PC-9 (cell line): ENCODE data around the gene NCKIPSD. TPM values are rescaled to one million over a fixed set of nuclear protein-coding genes. Genes with fewer than 3 reads are reported as not detected.

Experiments used
- BruUV-seq: library from RNA; stranded (reverse); fragments of 400-500 nt; replicated peaks from 2 replicates; lab custom pipeline; 2021; lab: Mats Ljungman, UMichigan
- CTCF ChIA-PET: fragments of 300-600 bp; sonication (Branson Sonifier 250); formaldehyde crosslinking; loops from one replicate; lab custom pipeline; 2022; ENCODE audit warnings: antibody characterized with exemption; lab: Charles Lee
- POLR2A ChIA-PET: fragments of 300-600 bp; sonication (Branson Sonifier 250); formaldehyde crosslinking; loops from one replicate; lab custom pipeline; 2022; ENCODE audit warnings: antibody characterized with exemption; ENCODE audit not compliant: unreplicated experiment; lab: Charles Lee
- DNase-seq, 2 experiments: peaks; one replicate each; pipeline versions ENCODE4 v3.0.0 to v3.0.0-alpha.2; 2015 to 2022; ENCODE audit warnings: mixed read lengths in 1 of 2
- H2AFZ ChIP-seq: fragments of 200-600 bp; sonication (generic); 2 replicates; pipeline ENCODE4 v1.8.1; 2017; ENCODE audit warnings: antibody characterized with exemption
- H3F3A ChIP-seq: fragments of 200-600 bp; sonication (generic); 2 replicates; pipeline ENCODE4 v1.8.1; 2017; ENCODE audit warnings: antibody characterized with exemption, mild to moderate bottlenecking, low read depth; ENCODE audit not compliant: insufficient read depth
- H3K27ac ChIP-seq: fragments of 200-600 bp; sonication (generic); 2 replicates; pipeline ENCODE4 v1.6.1; 2016; ENCODE audit warnings: mixed run types
- H3K27me3 ChIP-seq: fragments of 200-600 bp; sonication (generic); 2 replicates; pipeline ENCODE4 v1.6.1; 2016; ENCODE audit warnings: low read depth, mixed run types; ENCODE audit not compliant: insufficient read depth
- H3K36me3 ChIP-seq: fragments of 200-600 bp; sonication (generic); 2 replicates; pipeline ENCODE4 v1.6.1; 2016; ENCODE audit warnings: low read depth, mixed run types
- H3K4me1 ChIP-seq: fragments of 200-600 bp; sonication (generic); replicated peaks from 2 replicates; pipeline ENCODE4 v1.6.1; 2016; ENCODE audit warnings: mixed run types; ENCODE audit not compliant: insufficient read depth
- H3K4me2 ChIP-seq: fragments of 200-600 bp; sonication (generic); 2 replicates; pipeline ENCODE4 v1.6.1; 2017; ENCODE audit warnings: mixed run types
- H3K4me3 ChIP-seq: fragments of 200-600 bp; sonication (generic); 2 replicates; pipeline ENCODE4 v1.6.1; 2016; ENCODE audit warnings: mixed run types
- H3K79me2 ChIP-seq: fragments of 200-600 bp; sonication (generic); 2 replicates; pipeline ENCODE4 v1.6.1; 2017; ENCODE audit warnings: low read depth, mixed run types
- H3K9me2 ChIP-seq: fragments of 200-600 bp; sonication (generic); 2 replicates; pipeline ENCODE4 v1.8.1; 2017; ENCODE audit warnings: mild to moderate bottlenecking; ENCODE audit not compliant: insufficient read depth
- H3K9me3 ChIP-seq: fragments of 200-600 bp; sonication (generic); 2 replicates; pipeline ENCODE4 v1.8.1; 2016; ENCODE audit warnings: low read depth; ENCODE audit not compliant: insufficient read depth
- H4K20me1 ChIP-seq: fragments of 200-600 bp; sonication (generic); 2 replicates; pipeline ENCODE4 v1.8.1; 2017; ENCODE audit not compliant: insufficient read depth
- EZH2 ChIP-seq: fragments of 200-600 bp; sonication (generic); IDR thresholded peaks from 2 replicates; pipeline ENCODE4 v1.8.0; 2017; ENCODE audit warnings: antibody characterized with exemption, low read depth
- intact Hi-C: fragments of 100-400 bp; cut with micrococcal nuclease; formaldehyde crosslinking; loops from one replicate; pipeline ENCODE4 v1.10.0; 2022; ENCODE audit not compliant: unreplicated experiment
- total RNA-seq: library from RNA; stranded (reverse); gene quantifications from 2 replicates; pipeline ENCODE4 v1.2.3, GENCODE V29; 2021
- TF ChIP-seq, protein P1 (sequence below): fragments of 200-600 bp; sonication (generic); conservative IDR thresholded peaks from 2 replicates; pipeline ENCODE4 v1.6.1; 2017; ENCODE audit warnings: mixed run types, antibody characterized with exemption, mild to moderate bottlenecking, moderate library complexity

NCKIPSD gene
- total RNA-seq, 1 experiment from 2014 or later: 53.3 TPM

GRCh38 chr3:48648188-48648850 is 37.4 kb downstream of the NCKIPSD start:
- H3F3A ChIP-seq: no peaks in the 10 kb centered on the region
- H4K20me1 ChIP-seq: no peaks in the 10 kb centered on the region
- H2AFZ ChIP-seq: no peak overlapping the region
- H3K9me2 ChIP-seq: no peaks in the 10 kb centered on the region
- CTCF ChIA-PET: no interaction called here
- no peaks in the 10 kb centered on the region for H3K4me1 ChIP-seq
- no peaks in the 10 kb centered on the region for H3K36me3 ChIP-seq
- intact Hi-C loops: no loop called here
- TF ChIP-seq, protein P1, sequence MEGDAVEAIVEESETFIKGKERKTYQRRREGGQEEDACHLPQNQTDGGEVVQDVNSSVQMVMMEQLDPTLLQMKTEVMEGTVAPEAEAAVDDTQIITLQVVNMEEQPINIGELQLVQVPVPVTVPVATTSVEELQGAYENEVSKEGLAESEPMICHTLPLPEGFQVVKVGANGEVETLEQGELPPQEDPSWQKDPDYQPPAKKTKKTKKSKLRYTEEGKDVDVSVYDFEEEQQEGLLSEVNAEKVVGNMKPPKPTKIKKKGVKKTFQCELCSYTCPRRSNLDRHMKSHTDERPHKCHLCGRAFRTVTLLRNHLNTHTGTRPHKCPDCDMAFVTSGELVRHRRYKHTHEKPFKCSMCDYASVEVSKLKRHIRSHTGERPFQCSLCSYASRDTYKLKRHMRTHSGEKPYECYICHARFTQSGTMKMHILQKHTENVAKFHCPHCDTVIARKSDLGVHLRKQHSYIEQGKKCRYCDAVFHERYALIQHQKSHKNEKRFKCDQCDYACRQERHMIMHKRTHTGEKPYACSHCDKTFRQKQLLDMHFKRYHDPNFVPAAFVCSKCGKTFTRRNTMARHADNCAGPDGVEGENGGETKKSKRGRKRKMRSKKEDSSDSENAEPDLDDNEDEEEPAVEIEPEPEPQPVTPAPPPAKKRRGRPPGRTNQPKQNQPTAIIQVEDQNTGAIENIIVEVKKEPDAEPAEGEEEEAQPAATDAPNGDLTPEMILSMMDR: no peak
- TF ChIP-seq EZH2: no peak
- H3K9me3 ChIP-seq: no peaks in the 10 kb centered on the region
- DNase-seq: no peak
- no peak overlapping the region for H3K4me3 ChIP-seq
- H3K27me3 ChIP-seq: no peaks in the 10 kb centered on the region
- no peaks in the 10 kb centered on the region for H3K79me2 ChIP-seq
- BruUV-seq: no TSS peak
- H3K27ac ChIP-seq: no peak overlapping the region
- POLR2A ChIA-PET: no interaction called here
- H3K4me2 ChIP-seq: no peak overlapping the region

DNA sequence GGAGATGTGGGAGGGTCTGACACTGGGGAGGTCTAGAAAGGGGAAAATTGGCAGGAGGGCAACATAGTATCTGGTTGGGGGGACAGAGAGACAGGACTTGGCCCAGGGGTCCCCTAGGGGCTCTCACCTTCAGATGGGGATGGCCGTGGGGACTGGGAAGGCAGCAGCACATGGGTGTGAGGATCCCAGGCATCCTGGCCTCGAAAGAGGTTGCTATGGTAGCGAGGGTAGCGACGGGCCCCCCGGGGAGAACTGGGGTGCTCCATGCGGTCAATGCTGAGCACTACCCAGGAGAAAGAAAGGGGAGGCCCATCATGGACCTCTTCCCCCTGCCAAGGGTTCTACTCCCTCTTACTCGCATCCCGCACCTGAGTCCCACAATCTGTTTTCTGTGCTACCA is 38.0 kb downstream of the NCKIPSD start:
- Histone ChIP-seq H3K4me3 (no peak overlapping the region), H3K27ac (no peak overlapping the region), H3K79me2 (no peaks in the 10 kb centered on the region), H3F3A (no peaks in the 10 kb centered on the region), H3K27me3 (no peaks in the 10 kb centered on the region), H3K9me2 (no peaks in the 10 kb centered on the region), H3K36me3 (no peaks in the 10 kb centered on the region), H3K4me1 (no peaks in the 10 kb centered on the region), H3K4me2 (no peak overlapping the region), H2AFZ (no peak overlapping the region), H4K20me1 (no peaks in the 10 kb centered on the region), H3K9me3 (no peaks in the 10 kb centered on the region)
- CTCF ChIA-PET: no interaction called here
- DNase-seq: no peak
- POLR2A ChIA-PET: no interaction called here
- no TSS peak for BruUV-seq
- intact Hi-C loops: no loop called here
- TF ChIP-seq, protein P1: no peak
- no peak for TF ChIP-seq EZH2

DNA sequence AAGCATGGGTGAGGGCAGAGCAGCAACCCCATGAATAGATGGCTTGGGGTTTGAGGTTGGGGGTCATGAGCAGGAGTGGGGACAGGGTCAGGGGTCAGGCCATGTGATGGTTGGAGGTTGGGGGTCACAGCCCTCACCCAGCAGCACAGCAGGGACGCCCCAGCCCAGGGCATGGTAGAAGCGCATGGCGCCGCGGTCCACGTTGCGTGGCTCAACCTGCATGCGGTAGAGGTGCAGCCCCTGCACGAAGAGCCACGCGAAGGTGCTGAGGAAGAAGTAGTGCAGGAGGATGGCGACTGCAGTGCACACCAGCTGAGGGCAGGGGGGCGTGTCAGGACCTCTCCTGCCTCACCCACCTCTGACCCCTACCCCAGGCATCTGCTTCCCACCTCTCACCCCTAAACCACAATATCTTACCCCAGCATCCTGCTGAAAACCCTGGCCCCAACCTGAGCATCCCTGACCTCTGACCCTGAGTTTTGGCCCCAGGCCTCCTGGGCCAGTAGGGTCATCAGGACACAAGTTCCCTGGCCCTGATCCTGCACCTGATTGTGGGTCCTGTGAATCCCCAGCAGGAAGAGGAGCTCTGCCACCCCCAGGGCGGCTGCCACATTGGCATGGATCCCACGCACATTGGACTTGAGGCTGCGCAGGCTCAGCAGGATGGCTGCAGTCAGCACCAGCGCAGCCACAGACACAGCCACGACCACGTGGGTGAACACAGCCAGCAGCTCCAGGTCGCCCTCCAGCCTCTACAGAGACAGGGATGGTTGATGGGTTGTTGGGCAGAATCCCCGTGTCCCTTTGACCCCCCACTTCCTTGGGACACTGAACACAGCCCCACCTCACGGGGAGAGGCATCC is 40.6 kb downstream of the NCKIPSD start:
- no peak overlapping the region for H3K4me2 ChIP-seq
- no peak for TF ChIP-seq EZH2
- TF ChIP-seq, protein P1: no peak
- H3K9me2 ChIP-seq: no peaks in the 10 kb centered on the region
- no TSS peak for BruUV-seq
- H3K36me3 ChIP-seq: no peaks in the 10 kb centered on the region
- no peak for DNase-seq
- intact Hi-C loops: no loop called here
- H3K4me3 ChIP-seq: no peak overlapping the region
- H3F3A ChIP-seq: no peaks in the 10 kb centered on the region
- H2AFZ ChIP-seq: no peak overlapping the region
- POLR2A ChIA-PET: no interaction called here
- no peaks in the 10 kb centered on the region for H3K9me3 ChIP-seq
- H3K27ac ChIP-seq: no peak overlapping the region
- H3K4me1 ChIP-seq: no peaks in the 10 kb centered on the region
- no peaks in the 10 kb centered on the region for H4K20me1 ChIP-seq
- no peaks in the 10 kb centered on the region for H3K27me3 ChIP-seq
- CTCF ChIA-PET: no interaction called here
- no peaks in the 10 kb centered on the region for H3K79me2 ChIP-seq
